ENCODE data around the gene TACC2. TPM values are rescaled to one million over a fixed set of nuclear protein-coding genes. Genes with fewer than 3 reads are reported as not detected.

TACC2 gene
- total and polyA plus RNA-seq, 8 donors, result 17.9 to 43.6 (median 23.6) TPM

GRCh38 chr10:122186816-122187810 is 198.2 kb downstream of the TACC2 start:
- FAIRE-seq, result no peak
- WGBS, 2 donors, result 88 to 90% methylated on average over 19 of the region's 19 CpGs

GRCh38 chr10:122188706-122189105 is 199.7 kb downstream of the TACC2 start:
- no peaks in the 10 kb centered on the region for H3K9me3 ChIP-seq
- peak in 1 of 4 donors; percentile 47 for ATAC-seq
- FAIRE-seq, result no peak
- intact Hi-C loops (cut with DNase I), result no loop called here
- no peaks in the 10 kb centered on the region for H3K36me3 ChIP-seq
- no peaks in the 10 kb centered on the region for H3K27me3 ChIP-seq
- WGBS, 2 donors, result 87% methylated on average over 11 of the region's 11 CpGs
- H3K27ac ChIP-seq, result no peak overlapping the region
- TF ChIP-seq CTCF (IDR thresholded peaks at IDR 0.05), result no peak
- no peaks in the 10 kb centered on the region for H3K4me1 ChIP-seq
- no peak overlapping the region for H3K4me3 ChIP-seq
- no peak for DNase-seq

More at GRCh38 chr10:122186816-122187810, 198.2 kb downstream of the TACC2 start:
- H3K4me1 ChIP-seq, result peaks cover 0 to 15% (median 8%) of the 10 kb centered on the region in 3 donors
- intact Hi-C loops (cut with DNase I), result no loop called here
- no peaks in the 10 kb centered on the region for H3K36me3 ChIP-seq
- no peak overlapping the region for H3K27ac ChIP-seq
- H3K9me3 ChIP-seq, result no peaks in the 10 kb centered on the region
- no peak for ATAC-seq
- H3K4me3 ChIP-seq, result no peak overlapping the region
- no peaks in the 10 kb centered on the region for H3K27me3 ChIP-seq
- no peak for TF ChIP-seq CTCF (IDR thresholded peaks at IDR 0.05)
- no peak for DNase-seq

- 92 to 98% methylated on average over 5 of the region's 5 CpGs for WGBS, 2 donors
- no peaks in the 10 kb centered on the region for H3K27me3 ChIP-seq
- no peak for FAIRE-seq
Observed at GRCh38 chr10:122189185-122189584, 200.2 kb downstream of the TACC2 start.

GRCh38 chr10:122190176-122190943 is 201.4 kb downstream of the TACC2 start:
- H3K36me3 ChIP-seq, result no peaks in the 10 kb centered on the region
- no peak overlapping the region for H3K27ac ChIP-seq
- TF ChIP-seq CTCF (IDR thresholded peaks at IDR 0.05), result no peak
- no peaks in the 10 kb centered on the region for H3K4me1 ChIP-seq
- 83 to 84% methylated on average over 19 of the region's 19 CpGs for WGBS, 2 donors
- H3K27me3 ChIP-seq, result no peaks in the 10 kb centered on the region
- ATAC-seq (peak in 1 of 4 donors; percentile 44), DNase-seq (no peak), FAIRE-seq (no peak)
- intact Hi-C loops (cut with DNase I), result no loop called here
- no peaks in the 10 kb centered on the region for H3K9me3 ChIP-seq
- no peak overlapping the region for H3K4me3 ChIP-seq

More at GRCh38 chr10:122189185-122189584, 200.2 kb downstream of the TACC2 start:
- no peak for ATAC-seq
- Histone ChIP-seq H3K9me3 (no peaks in the 10 kb centered on the region), H3K4me3 (no peak overlapping the region), H3K4me1 (no peaks in the 10 kb centered on the region), H3K36me3 (no peaks in the 10 kb centered on the region), H3K27ac (no peak overlapping the region)
- intact Hi-C loops (cut with DNase I), result no loop called here
- DNase-seq, result no peak
- TF ChIP-seq CTCF (IDR thresholded peaks at IDR 0.05), result no peak

Measured in pancreas (tissue), 10 donors.